IPS DF 4.7 (cell line): ENCODE results near the gene LANCL2.
"Not testable (repeated sequence)": the region's sequence is repeated elsewhere in the genome, so short reads cannot be mapped to it uniquely, and the experiment has no call there.

Experiments
- DNase-seq: peaks from one replicate; pipeline ENCODE4 v3.0.0-alpha.2; 2013; ENCODE audit warnings: low spot score; ENCODE audit errors: extremely low read depth

LANCL2 gene

GRCh38 chr7:55362927-55363326 is 2.2 kb upstream of the LANCL2 start:
- no peak for DNase-seq

- DNase-seq = no peak
Measured at GRCh38 chr7:55363386-55364170, 1.6 kb upstream of the LANCL2 start.

- peak; percentile 62 for DNase-seq
Measured at GRCh38 chr7:55365675-55366460, 731 bp downstream of the LANCL2 start.

GRCh38 chr7:55366461-55367070 is 1.4 kb downstream of the LANCL2 start:
- DNase-seq = no peak

- DNase-seq = no peak
Measured at GRCh38 chr7:55367283-55367840, 2.2 kb downstream of the LANCL2 start.

- DNase-seq = no peak
Measured at GRCh38 chr7:55369427-55370400, 4.6 kb downstream of the LANCL2 start.

GRCh38 chr7:55374213-55374612 is 9.1 kb downstream of the LANCL2 start:
- DNase-seq = no peak

GRCh38 chr7:55375237-55375636 is 10.1 kb downstream of the LANCL2 start:
- DNase-seq = no peak

GRCh38 chr7:55377162-55377817 is 12.2 kb downstream of the LANCL2 start:
- DNase-seq = no peak

GRCh38 chr7:55379285-55379684 is 14.1 kb downstream of the LANCL2 start:
- DNase-seq = no peak

- no peak for DNase-seq
Measured at GRCh38 chr7:55381189-55381588, 16.1 kb downstream of the LANCL2 start.

- DNase-seq = no peak
Measured at GRCh38 chr7:55381696-55382095, 16.6 kb downstream of the LANCL2 start.

GRCh38 chr7:55382251-55382650 is 17.1 kb downstream of the LANCL2 start:
- no peak for DNase-seq

- DNase-seq = no peak
Measured at GRCh38 chr7:55386541-55386940, 21.4 kb downstream of the LANCL2 start.

GRCh38 chr7:55387062-55387965 is 22.2 kb downstream of the LANCL2 start:
- DNase-seq = no peak

GRCh38 chr7:55396233-55396785 is 31.2 kb downstream of the LANCL2 start:
- DNase-seq = no peak

GRCh38 chr7:55397617-55398016 is 32.5 kb downstream of the LANCL2 start:
- DNase-seq = no peak

GRCh38 chr7:55400191-55400590 is 35.1 kb downstream of the LANCL2 start:
- no peak for DNase-seq

- not testable (repeated sequence) for DNase-seq
Measured at GRCh38 chr7:55402506-55402905, 37.4 kb downstream of the LANCL2 start.
